GM19043 (cell line): Measurements from ENCODE around the gene EPHA7.

Source experiments
- ATAC-seq: cut with Tn5 transposase; IDR thresholded peaks from one replicate; pipeline ENCODE4 v1.9.1; 2021; ENCODE audit warnings: low read depth; ENCODE audit not compliant: unreplicated experiment

The EPHA7 gene

GRCh38 chr6:93329301-93330000, 89.9 kb downstream of the EPHA7 start:
- ATAC-seq, result no peak

- no peak for ATAC-seq
Observed at GRCh38 chr6:93327857-93328256, 91.5 kb downstream of the EPHA7 start.

- no peak for ATAC-seq
Observed at GRCh38 chr6:93325761-93326160, 93.6 kb downstream of the EPHA7 start.

GRCh38 chr6:93323630-93324029, 95.7 kb downstream of the EPHA7 start:
- ATAC-seq, result no peak

- ATAC-seq, result no peak
Observed at GRCh38 chr6:93322651-93323050, 96.7 kb downstream of the EPHA7 start.

- no peak for ATAC-seq
Observed at GRCh38 chr6:93319304-93319703, 100.1 kb downstream of the EPHA7 start.

GRCh38 chr6:93318121-93318520, 101.2 kb downstream of the EPHA7 start:
- no peak for ATAC-seq

GRCh38 chr6:93317592-93317991, 101.8 kb downstream of the EPHA7 start:
- ATAC-seq, result no peak

GRCh38 chr6:93307505-93308409, 111.6 kb downstream of the EPHA7 start:
- ATAC-seq, result no peak

- ATAC-seq, result no peak
Observed at GRCh38 chr6:93305088-93305487, 114.3 kb downstream of the EPHA7 start.

GRCh38 chr6:93304505-93304904, 114.9 kb downstream of the EPHA7 start:
- ATAC-seq, result no peak

GRCh38 chr6:93300661-93301060, 118.7 kb downstream of the EPHA7 start:
- ATAC-seq, result no peak

GRCh38 chr6:93299622-93300021, 119.7 kb downstream of the EPHA7 start:
- ATAC-seq, result no peak

- ATAC-seq, result no peak
Observed at GRCh38 chr6:93295631-93296030, 123.7 kb downstream of the EPHA7 start.

- no peak for ATAC-seq
Observed at GRCh38 chr6:93294879-93295278, 124.5 kb downstream of the EPHA7 start.

- no peak for ATAC-seq
Observed at GRCh38 chr6:93293872-93294271, 125.5 kb downstream of the EPHA7 start.

- ATAC-seq, result no peak
Observed at GRCh38 chr6:93293460-93293859, 125.9 kb downstream of the EPHA7 start.

- no peak for ATAC-seq
Observed at GRCh38 chr6:93282521-93283031, 136.8 kb downstream of the EPHA7 start.

- ATAC-seq, result no peak
Observed at GRCh38 chr6:93278241-93278640, 141.1 kb downstream of the EPHA7 start.

GRCh38 chr6:93272896-93273295, 146.5 kb downstream of the EPHA7 start:
- no peak for ATAC-seq

GRCh38 chr6:93272211-93272610, 147.1 kb downstream of the EPHA7 start:
- ATAC-seq, result no peak
